ENCODE data around the gene LRGUK.

DNA sequence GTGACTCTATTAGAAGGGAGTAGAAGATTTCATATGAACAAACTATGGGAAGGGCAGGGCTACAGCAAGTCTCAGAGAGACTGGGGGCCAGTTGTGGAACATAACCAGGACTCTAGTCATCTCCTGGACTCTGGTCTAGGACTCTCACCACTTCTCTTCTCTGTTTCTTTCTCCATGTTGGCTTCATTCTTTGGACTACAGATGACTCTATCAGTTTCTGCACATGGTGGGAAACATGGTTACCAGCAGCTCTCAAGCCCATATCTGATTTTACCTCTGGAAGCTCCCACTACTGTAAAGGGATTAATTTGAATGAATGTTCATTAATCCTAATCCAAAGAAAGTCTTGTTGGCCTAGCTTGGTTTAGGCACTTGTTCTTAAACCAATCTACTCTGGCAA lies 84.7 kb downstream of the LRGUK start:
- TF ChIP-seq POLR2A (IDR thresholded peaks at IDR 0.05; ENCODE audit: low read depth, low read length): no peak
- TF ChIP-seq POLR2AphosphoS5 (IDR thresholded peaks at IDR 0.05; ENCODE audit: insufficient read depth, low read depth, low read length): no peak
- TF ChIP-seq JUN (IDR thresholded peaks at IDR 0.05; ENCODE audit: borderline replicate concordance, insufficient read depth, insufficient read length, low read depth): no peak
